NCI-H460 (cell line): ENCODE data around the gene FZD7. TPM values are rescaled to one million over a fixed set of nuclear protein-coding genes. Genes with fewer than 3 reads are reported as not detected.

Experiments
- DNase-seq: peaks from one replicate; pipeline ENCODE4 v3.0.0-alpha.2; 2016; ENCODE audit warnings: low read depth; ENCODE audit errors: extremely low read depth
- total RNA-seq: library from RNA; depleted of rRNA; stranded (reverse); fragments of >200 nt; shearing (Covaris generic); gene quantifications from 2 replicates; pipeline ENCODE4 v1.2.3, GENCODE V29; 2014; rRNA removed

The FZD7 gene
- total RNA-seq, 1 experiment from 2014 or later = 16.8 TPM

GRCh38 chr2:202061695-202062094 lies 28.0 kb downstream of the FZD7 start:
- DNase-seq = no peak

GRCh38 chr2:202064171-202064880 lies 30.7 kb downstream of the FZD7 start:
- no peak for DNase-seq

DNA sequence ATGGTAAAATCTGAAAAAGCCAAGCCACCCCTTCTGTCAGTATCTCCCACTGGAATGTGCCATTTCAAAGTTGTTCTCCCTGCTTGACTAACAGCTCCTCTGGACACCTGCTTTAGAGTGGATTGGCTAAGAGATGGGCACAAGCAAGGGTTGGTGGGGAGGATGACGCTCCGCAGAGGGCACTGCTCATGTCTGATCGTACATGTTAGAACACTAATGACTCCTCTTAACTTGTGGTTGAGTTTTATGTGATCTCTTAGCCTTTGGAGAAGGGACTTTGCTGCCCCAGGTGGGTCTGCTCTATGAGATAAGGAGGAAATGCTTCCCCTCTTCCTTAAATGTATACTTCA lies 31.2 kb downstream of the FZD7 start:
- no peak for DNase-seq

- no peak for DNase-seq
Observed at GRCh38 chr2:202065876-202066275, 32.2 kb downstream of the FZD7 start.

DNA sequence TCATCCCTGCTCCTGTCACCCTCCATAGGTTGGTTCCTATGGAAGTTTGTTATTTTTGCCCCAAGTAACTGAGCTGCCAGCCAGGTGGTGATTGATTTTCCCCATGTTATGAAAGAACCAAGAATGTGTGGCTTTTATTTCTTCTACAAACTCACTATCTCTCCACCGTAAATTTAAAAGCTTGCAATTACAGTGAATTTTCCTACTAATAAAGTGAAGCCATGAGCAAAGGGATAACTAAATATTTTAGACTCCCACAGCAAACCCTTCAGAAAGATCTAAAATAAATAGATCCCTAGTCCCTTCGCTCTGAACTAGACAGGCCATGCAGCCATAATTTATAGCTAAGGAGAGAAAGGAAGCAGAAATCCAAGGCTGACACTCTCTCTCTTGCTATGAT lies 33.2 kb downstream of the FZD7 start:
- no peak for DNase-seq

- DNase-seq = no peak
Observed at GRCh38 chr2:202067589-202067988, 33.9 kb downstream of the FZD7 start.

- DNase-seq = no peak
Observed at GRCh38 chr2:202069170-202070067, 35.8 kb downstream of the FZD7 start.

DNA sequence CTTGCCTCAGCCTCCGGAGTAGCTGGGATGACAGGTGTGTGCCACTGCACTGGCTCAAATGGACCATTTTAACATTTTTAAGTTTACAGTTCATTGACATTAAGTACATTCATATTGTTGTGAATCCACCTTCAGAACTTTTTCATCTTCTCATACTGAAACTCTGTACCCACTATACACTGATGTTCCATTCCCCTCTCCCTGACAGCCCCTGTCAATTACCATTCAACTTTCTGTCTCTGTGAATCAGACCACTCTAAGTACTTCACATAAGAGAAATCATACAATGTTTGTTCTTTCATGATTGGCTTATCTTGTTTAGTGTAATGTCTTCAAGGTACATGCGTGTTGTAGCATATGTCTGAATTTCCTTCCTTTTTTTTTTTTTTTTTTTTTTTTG lies 37.5 kb downstream of the FZD7 start:
- DNase-seq = no peak

GRCh38 chr2:202072226-202072625 lies 38.6 kb downstream of the FZD7 start:
- no peak for DNase-seq

- no peak for DNase-seq
Observed at GRCh38 chr2:202072737-202073401, 39.2 kb downstream of the FZD7 start, which contains the start of gene KIAA2012. TSS of gene KIAA2012 (plus strand) at chr2:202073255. CDS start at chr2:202073628, 373 bp downstream.

DNA sequence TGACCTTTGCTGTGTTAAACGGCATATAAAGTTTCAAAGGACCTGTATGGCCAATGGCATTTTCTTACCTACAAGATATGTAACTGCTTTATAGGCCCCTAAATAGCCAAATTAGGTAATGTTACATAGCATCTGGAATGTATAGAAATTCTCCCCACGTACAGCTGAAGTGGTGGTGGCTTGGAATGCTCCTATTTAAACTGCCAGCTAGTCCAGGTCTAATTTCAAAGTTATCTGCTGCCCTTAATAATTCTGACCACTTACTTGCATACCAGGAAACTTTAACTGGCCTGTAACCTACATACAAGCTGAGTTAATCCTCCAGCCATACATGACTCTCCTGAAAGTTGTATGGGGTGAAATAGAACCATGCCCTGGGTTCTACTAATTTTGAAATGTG lies 40.7 kb downstream of the FZD7 start:
- no peak for DNase-seq

- no peak for DNase-seq
Observed at GRCh38 chr2:202079310-202079709, 45.7 kb downstream of the FZD7 start.

- DNase-seq = no peak
Observed at GRCh38 chr2:202084265-202084664, 50.6 kb downstream of the FZD7 start.

Other genes with a start within 250 kb of the FZD7 start
- gene CDK15, start 227.3 kb upstream of the FZD7 start, total RNA-seq = 0.06 TPM in 1 of 2 replicates, not detected in the other
- gene KIAA2012, start 39.4 kb downstream of the FZD7 start, total RNA-seq = not detected in 2 replicates
- 154 and 168 TPM in 2 replicates for gene SUMO1, start 204.7 kb downstream of the FZD7 start, total RNA-seq
- 145 and 161 TPM in 2 replicates for gene NOP58, start 231.9 kb downstream of the FZD7 start, total RNA-seq